ENCODE measurements around the gene LRRC23.

Gene LRRC23

GRCh38 chr12:6894321-6894720 lies 10.3 kb upstream of the LRRC23 start:
- no peak for DNase-seq (ENCODE audit: extremely low spot score)
- no peak for TF ChIP-seq CTCF (IDR thresholded peaks at IDR 0.05; ENCODE audit: control extremely low read depth, extremely low read depth, low read depth, missing control alignments)
- CTCF ChIA-PET: interaction anchor here (0.8 to 1.4 kb wide), 4 partner anchors 16 to 64 kb away, joined by 3 to 7 read pairs (median 3); partner anchors contain the start of gene SPSB2
- POLR2A ChIA-PET: no interaction called here

- ChIA-PET CTCF (interaction anchor here (1.1 to 2.2 kb wide), 4 partner anchors 12 to 54 kb away, joined by 3 to 10 read pairs (median 4); partner anchors contain the start of genes ENO2, PTPN6 and SPSB2), POLR2A (no interaction called here)
- no peak for TF ChIP-seq CTCF (IDR thresholded peaks at IDR 0.05; ENCODE audit: control extremely low read depth, extremely low read depth, low read depth, missing control alignments)
- no peak for DNase-seq (ENCODE audit: extremely low spot score)
Measured at GRCh38 chr12:6896846-6897435, 7.7 kb upstream of the LRRC23 start.

GRCh38 chr12:6899427-6899826 lies 5.2 kb upstream of the LRRC23 start:
- ChIA-PET CTCF (interaction anchor here (1.3 to 2.2 kb wide), 5 partner anchors 8 to 31 kb away, joined by 3 to 10 read pairs (median 7); partner anchors contain the start of genes SPSB2 and TPI1), POLR2A (no interaction called here)
- TF ChIP-seq CTCF (IDR thresholded peaks at IDR 0.05; ENCODE audit: control extremely low read depth, extremely low read depth, low read depth, missing control alignments): no peak
- DNase-seq (ENCODE audit: extremely low spot score): no peak

GRCh38 chr12:6899837-6900519 lies 4.6 kb upstream of the LRRC23 start:
- POLR2A ChIA-PET: no interaction called here
- TF ChIP-seq CTCF (IDR thresholded peaks at IDR 0.05; ENCODE audit: control extremely low read depth, extremely low read depth, low read depth, missing control alignments): no peak
- no peak for DNase-seq (ENCODE audit: extremely low spot score)
- CTCF ChIA-PET: interaction anchor here (1.0 to 2.2 kb wide), 6 partner anchors 9 to 65 kb away, joined by 3 to 10 read pairs (median 6); partner anchors contain the start of genes SPSB2 and TPI1

- no peak for DNase-seq (ENCODE audit: extremely low spot score)
- ChIA-PET CTCF (interaction anchor here (1.0 to 4.9 kb wide), 7 partner anchors 9 to 206 kb away, joined by 3 to 27 read pairs (median 6); partner anchors contain the start of genes MLF2 and SPSB2), POLR2A (interaction anchor here (0.7 to 1.3 kb wide), 3 partner anchors 11 to 35 kb away, joined by 3 to 4 read pairs (median 3); partner anchors contain the start of genes SPSB2 and TPI1)
- TF ChIP-seq CTCF (IDR thresholded peaks at IDR 0.05; ENCODE audit: control extremely low read depth, extremely low read depth, low read depth, missing control alignments): no peak
Measured at GRCh38 chr12:6902448-6902847, 2.2 kb upstream of the LRRC23 start.

- no peak for DNase-seq (ENCODE audit: extremely low spot score)
- CTCF ChIA-PET: interaction anchor here (0.7 to 4.9 kb wide), 5 partner anchors 12 to 68 kb away, joined by 3 to 27 read pairs (median 3); partner anchors contain the start of gene SPSB2
- TF ChIP-seq CTCF (IDR thresholded peaks at IDR 0.05; ENCODE audit: control extremely low read depth, extremely low read depth, low read depth, missing control alignments): no peak
- POLR2A ChIA-PET: no interaction called here
Measured at GRCh38 chr12:6903722-6904121, 900 bp upstream of the LRRC23 start.
